AG10803 (cell line): ENCODE results near the gene ATOSA.

Experiments used
- DNase-seq: peaks from one replicate; pipeline ENCODE4 v3.0.0; 2010; ENCODE audit warnings: low read depth
- H3K4me3 ChIP-seq: 2 replicates; pipeline ENCODE4 v1.5.1; 2011; ENCODE audit warnings: mild to moderate bottlenecking, low read length, control low read depth
- TF ChIP-seq, protein P1 (sequence below): conservative IDR thresholded peaks from 2 replicates; pipeline ENCODE4 v1.5.1; 2011; ENCODE audit warnings: mild to moderate bottlenecking, low read length, control low read depth, inconsistent platforms

Gene ATOSA, protein sequence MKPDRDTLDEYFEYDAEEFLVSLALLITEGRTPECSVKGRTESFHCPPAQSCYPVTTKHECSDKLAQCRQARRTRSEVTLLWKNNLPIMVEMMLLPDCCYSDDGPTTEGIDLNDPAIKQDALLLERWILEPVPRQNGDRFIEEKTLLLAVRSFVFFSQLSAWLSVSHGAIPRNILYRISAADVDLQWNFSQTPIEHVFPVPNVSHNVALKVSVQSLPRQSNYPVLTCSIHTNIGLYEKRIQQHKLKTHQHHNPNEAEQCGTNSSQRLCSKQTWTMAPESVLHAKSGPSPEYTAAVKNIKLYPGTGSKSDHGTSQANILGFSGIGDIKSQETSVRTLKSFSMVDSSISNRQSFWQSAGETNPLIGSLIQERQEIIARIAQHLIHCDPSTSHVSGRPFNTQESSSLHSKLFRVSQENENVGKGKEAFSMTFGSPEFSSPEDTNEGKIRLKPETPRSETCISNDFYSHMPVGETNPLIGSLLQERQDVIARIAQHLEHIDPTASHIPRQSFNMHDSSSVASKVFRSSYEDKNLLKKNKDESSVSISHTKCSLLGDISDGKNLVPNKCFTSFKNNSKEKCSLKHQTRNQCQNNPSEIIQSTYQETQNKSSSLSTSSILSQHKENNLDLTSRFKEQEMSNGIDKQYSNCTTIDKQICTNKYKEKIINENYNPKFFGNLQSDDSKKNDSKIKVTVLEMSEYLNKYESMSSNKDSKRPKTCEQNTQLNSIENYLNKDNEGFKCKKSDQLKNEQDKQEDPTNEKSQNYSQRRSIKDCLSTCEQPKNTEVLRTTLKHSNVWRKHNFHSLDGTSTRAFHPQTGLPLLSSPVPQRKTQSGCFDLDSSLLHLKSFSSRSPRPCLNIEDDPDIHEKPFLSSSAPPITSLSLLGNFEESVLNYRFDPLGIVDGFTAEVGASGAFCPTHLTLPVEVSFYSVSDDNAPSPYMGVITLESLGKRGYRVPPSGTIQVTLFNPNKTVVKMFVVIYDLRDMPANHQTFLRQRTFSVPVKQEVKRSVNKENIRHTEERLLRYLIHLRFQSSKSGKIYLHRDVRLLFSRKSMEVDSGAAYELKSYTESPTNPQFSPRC

DNA sequence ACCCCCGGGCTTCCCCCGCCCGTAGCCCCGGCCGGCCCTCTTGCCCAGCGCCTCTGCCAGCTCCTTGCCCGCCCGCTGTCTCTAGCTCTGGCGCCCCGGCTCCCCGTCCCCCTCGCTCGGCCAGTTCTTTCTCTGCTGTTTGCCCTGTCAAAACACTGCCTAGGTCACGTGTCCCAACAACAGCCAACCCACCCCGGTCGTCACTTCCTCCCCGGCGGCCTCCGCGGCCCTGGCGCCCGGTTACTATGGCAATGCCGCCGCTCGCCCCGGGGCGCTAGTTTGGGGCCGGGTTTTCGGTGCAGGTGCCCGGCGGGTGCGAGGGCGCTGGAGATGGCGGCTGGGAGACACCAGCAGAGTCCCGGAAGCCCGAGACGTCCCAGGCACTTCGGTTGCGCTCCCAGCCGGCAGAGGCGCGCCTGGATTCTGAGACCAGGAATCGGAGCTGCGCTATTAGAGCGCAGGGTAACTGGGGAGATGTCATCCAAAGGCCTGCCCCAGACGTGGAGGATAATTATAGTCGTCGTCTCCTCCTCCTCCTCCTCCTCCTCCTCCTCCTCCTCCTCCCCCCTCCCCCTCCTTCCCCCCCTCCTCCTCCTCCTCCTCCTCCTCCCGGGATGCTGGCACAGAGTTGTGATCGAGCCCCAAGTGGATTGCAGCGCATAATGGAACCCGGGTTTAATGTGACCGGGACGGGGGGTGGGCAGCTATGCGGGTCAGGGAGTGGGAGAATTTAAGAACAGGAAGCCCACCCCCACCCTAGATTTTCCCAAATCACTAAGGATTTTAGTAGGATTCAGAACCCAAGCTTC is at the start of gene ATOSA:
Gene ATOSA, minus strand, starts transcription at position 157 of the 809 bp plus-strand sequence. CDS start 1,367 bp downstream, outside the sequence.
- peak; percentile 84 for DNase-seq

DNA sequence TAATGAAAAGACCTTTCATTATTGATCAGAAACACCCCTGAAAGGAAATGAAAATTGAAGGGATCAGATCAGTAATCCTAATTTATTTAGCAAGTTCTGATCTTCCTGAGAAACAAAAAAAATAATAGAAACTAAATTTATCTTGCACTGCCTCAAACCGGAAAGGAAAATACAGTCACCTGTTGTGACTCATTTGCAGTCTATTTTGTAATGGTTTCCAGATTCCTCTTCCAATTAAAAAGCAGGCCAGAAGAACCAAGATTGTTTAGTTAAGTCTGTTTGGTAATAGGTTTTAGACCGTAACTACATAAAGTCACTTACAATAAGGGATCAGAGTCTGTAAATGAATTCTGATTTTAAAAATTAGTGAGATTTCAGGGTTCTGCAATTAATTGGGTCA is 49.7 kb upstream of the ATOSA start:
- DNase-seq = peak; percentile 69
- TF ChIP-seq, protein P1, sequence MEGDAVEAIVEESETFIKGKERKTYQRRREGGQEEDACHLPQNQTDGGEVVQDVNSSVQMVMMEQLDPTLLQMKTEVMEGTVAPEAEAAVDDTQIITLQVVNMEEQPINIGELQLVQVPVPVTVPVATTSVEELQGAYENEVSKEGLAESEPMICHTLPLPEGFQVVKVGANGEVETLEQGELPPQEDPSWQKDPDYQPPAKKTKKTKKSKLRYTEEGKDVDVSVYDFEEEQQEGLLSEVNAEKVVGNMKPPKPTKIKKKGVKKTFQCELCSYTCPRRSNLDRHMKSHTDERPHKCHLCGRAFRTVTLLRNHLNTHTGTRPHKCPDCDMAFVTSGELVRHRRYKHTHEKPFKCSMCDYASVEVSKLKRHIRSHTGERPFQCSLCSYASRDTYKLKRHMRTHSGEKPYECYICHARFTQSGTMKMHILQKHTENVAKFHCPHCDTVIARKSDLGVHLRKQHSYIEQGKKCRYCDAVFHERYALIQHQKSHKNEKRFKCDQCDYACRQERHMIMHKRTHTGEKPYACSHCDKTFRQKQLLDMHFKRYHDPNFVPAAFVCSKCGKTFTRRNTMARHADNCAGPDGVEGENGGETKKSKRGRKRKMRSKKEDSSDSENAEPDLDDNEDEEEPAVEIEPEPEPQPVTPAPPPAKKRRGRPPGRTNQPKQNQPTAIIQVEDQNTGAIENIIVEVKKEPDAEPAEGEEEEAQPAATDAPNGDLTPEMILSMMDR = no peak
- no peak overlapping the region for H3K4me3 ChIP-seq

More for the DNA sequence above, at the start of gene ATOSA:
- peak within 1 kb of the TSS; percentile 84 for H3K4me3 ChIP-seq
- TF ChIP-seq, protein P1 = no peak

DNA sequence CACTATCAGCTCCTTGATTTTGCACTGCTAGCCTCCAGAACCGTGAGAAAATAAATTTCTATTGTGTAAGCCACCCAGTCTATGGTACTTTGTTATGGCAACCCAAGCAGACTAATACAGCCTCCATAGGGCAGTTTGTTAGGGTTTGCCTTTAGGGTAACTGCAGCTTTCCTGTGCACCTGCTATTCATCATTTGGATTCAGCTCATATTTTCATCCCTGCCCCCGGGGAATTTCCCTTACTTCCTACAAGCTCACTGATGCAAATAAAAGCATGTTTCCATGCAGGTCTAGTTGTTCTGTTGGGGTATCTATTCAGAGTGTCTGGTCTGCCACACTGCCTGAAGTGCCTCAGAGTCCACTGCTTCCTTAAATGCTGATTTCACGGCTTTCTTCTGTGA is 48.6 kb upstream of the ATOSA start:
- no peak for DNase-seq
- TF ChIP-seq, protein P1 = no peak

DNA sequence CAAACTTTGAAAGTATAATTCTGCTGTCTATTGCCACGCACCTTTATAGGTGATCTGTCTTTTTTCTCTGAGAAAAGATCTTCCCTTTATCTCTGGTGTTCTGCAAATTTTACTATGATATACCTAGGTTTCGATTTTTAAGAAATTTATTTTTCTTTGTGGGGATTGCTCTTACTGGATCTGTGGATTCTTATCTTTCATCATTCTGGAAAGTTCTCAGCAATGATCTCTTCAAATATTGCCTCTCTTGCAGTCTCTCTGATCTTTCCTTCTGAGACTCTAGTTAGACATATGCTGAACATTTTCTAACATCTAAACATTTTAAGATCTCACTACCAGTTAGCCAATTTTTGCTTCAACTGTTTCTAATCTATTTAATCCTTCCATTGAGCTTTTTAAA is 47.0 kb upstream of the ATOSA start:
- no peak for DNase-seq
- TF ChIP-seq, protein P1 = no peak
- no peak overlapping the region for H3K4me3 ChIP-seq

More for the DNA sequence above, 48.6 kb upstream of the ATOSA start:
- H3K4me3 ChIP-seq = no peak overlapping the region

DNA sequence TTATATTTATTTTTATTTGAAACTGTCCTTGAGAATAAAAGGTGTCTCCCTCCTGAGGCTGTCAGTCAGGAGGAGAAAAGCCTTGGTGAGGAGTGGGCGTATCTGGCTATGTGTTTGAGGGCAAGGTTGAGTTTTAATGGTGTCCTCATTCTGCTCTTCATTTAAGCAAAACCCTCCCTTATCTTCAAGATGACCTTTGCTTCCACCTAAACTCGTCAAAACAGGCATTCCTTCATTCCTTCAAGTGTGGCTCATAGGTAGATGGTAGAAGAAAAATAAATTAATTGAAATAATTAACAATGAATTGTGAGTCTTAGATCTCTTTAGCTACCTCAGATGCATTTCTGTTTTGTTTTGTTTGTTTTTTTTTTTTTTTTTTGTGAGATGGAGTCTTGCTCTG is 39.4 kb upstream of the ATOSA start:
- DNase-seq = no peak
- no peak overlapping the region for H3K4me3 ChIP-seq
- TF ChIP-seq, protein P1 = no peak

DNA sequence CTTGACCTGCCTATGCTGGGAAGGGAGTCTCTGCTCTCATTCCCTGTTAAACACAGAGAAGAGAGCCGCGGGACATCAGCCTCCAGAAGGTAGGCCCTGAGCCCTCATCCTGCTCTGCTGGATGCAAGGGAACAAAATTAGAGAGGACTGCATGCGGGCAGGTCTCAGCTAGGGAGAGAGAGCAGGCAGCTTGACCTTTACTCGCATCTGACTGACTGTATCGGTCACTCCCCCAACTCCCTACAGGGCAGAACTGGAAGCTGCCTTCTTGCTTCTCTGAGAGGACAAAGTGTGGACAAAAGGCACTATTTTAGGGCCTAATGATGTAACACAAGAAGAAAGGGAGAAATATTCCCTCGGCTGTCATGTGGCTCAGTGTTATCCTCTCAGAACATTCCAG is 38.7 kb upstream of the ATOSA start:
- TF ChIP-seq, protein P1 = no peak
- DNase-seq = no peak
- H3K4me3 ChIP-seq = no peak overlapping the region
